Neural progenitor cell (in vitro differentiated cells): Measurements from ENCODE around the gene ELP6.

Experiments used
- CTCF ChIP-seq: fragments of 200-600 bp; sonication (generic); IDR thresholded peaks from 2 replicates; pipeline ENCODE4 v1.5.1; 2017; ENCODE audit warnings: antibody characterized with exemption, mild to moderate bottlenecking
- EZH2 ChIP-seq: fragments of 200-600 bp; sonication (generic); IDR thresholded peaks from 2 replicates; pipeline ENCODE4 v1.6.1; 2017; ENCODE audit warnings: antibody characterized with exemption, mild to moderate bottlenecking, moderate library complexity

- TF ChIP-seq CTCF (no peak), EZH2 (no peak)
Measured at GRCh38 chr3:47485812-47486211, 27.7 kb downstream of the ELP6 start.
